Gastroesophageal sphincter (tissue), 3 donors: Measurements from ENCODE around the gene ERI2.

Source experiments
- POLR2A ChIP-seq, 2 donors: fragments of 450-650 bp; IDR thresholded peaks; one replicate each; pipeline ENCODE4 v1.6.1; 2017; ENCODE audit warnings: antibody characterized with exemption in 2 of 2, mild to moderate bottlenecking in 2 of 2, moderate library complexity in 1 of 2
- TF ChIP-seq, protein P1 (sequence below), 4 experiments: fragments of 200-600 bp in 2 of 4; fragments of 450-650 bp in 2 of 4; sonication (generic) in 1 of 4; IDR thresholded peaks; one replicate each; pipeline ENCODE4 v1.5.1; 2017 to 2019; ENCODE audit warnings: antibody characterized with exemption in 4 of 4, mild to moderate bottlenecking in 2 of 4, moderate library complexity in 2 of 4

- TF ChIP-seq POLR2A (IDR thresholded peaks at IDR 0.05) = no peak
- TF ChIP-seq, protein P1, sequence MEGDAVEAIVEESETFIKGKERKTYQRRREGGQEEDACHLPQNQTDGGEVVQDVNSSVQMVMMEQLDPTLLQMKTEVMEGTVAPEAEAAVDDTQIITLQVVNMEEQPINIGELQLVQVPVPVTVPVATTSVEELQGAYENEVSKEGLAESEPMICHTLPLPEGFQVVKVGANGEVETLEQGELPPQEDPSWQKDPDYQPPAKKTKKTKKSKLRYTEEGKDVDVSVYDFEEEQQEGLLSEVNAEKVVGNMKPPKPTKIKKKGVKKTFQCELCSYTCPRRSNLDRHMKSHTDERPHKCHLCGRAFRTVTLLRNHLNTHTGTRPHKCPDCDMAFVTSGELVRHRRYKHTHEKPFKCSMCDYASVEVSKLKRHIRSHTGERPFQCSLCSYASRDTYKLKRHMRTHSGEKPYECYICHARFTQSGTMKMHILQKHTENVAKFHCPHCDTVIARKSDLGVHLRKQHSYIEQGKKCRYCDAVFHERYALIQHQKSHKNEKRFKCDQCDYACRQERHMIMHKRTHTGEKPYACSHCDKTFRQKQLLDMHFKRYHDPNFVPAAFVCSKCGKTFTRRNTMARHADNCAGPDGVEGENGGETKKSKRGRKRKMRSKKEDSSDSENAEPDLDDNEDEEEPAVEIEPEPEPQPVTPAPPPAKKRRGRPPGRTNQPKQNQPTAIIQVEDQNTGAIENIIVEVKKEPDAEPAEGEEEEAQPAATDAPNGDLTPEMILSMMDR (IDR thresholded peaks at IDR 0.05) = no peak
Observed at GRCh38 chr16:20763461-20764232, 42.6 kb downstream of the ERI2 start, which contains the start of gene ACSM3.
